ENCODE data around the gene CHAT. TPM values are rescaled to one million over a fixed set of nuclear protein-coding genes. Genes with fewer than 3 reads are reported as not detected.
A peak's percentile ranks its signal among the peaks of the same experiment; 100 is the strongest.

Gene CHAT
- total RNA-seq, 1 donor from 2014 or later = not detected

DNA sequence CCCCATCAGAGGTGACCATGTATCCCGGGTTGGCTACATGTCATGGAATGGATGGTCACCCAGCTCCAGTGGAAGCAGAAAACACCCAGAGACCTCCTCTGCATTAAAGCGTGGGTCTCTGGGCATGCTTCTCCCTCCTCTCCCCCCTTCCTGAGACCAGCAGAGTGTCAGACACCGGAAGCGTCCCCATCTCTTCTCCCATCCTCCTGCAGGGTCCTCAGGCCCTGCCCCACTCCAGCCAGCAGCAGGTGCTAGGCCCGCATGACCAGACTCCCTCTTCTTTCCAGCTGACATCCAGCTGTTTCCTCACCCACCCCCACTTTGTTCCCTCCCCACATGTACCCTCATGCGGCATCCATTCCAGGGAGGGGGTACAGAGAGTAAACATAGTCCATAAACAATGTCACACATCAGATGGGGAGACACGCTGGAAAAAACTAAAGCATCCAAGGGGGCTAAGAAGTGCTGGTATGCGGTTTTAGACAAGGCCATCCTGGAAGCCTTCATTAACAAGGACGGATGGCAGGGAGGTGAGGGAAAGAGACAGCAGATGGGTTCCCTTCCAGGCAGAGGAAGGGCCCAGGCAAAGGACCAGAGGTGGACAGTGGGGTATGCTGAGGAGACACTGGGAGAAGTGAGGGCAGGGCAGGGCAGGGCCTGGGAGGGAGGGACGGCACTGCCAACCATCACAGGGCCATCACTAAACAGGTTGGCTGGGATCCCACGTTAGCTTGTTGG, 16.2 kb upstream of the CHAT start:
- no peak for DNase-seq (ENCODE audit: low read depth in 2 of 2)

DNA sequence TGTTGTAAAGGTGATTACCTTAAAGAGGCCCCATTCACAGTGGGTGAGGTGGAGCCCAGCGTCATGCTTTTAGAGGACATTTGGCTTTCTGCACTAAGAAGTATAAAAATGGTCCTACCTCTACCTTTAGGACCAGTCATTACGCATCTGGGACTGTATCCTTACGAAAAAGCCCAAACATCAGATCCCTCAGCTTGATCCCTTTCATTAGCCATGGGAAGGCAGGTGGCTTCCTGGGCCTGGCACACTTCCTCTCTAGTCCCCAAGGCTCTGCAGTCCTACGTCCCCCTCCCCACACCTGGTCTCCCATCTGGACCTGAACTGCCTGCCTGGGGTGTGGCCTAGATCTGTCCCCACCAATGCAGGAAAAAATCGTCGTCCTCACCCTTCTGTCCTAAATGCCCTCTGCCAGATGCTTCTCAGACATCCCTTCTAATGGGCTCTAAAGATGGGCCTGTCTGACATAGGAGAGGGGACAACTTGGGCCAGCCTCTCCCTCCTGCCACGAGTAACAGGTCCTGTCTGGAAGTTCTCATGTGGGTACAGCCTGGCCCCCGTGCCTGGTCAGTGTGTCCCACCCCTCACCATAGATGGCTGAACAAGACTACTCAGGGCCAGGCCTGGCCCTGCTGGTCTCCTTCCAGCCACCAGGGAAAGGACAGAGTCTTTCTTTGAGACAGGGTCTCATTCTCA, 15.5 kb upstream of the CHAT start:
- DNase-seq (ENCODE audit: low read depth in 2 of 2) = no peak

- DNase-seq (ENCODE audit: low read depth in 2 of 2) = no peak
Measured at GRCh38 chr10:49598986-49599385, 14.9 kb upstream of the CHAT start.

GRCh38 chr10:49599546-49599945, 14.3 kb upstream of the CHAT start:
- DNase-seq (ENCODE audit: low read depth in 2 of 2) = no peak

DNA sequence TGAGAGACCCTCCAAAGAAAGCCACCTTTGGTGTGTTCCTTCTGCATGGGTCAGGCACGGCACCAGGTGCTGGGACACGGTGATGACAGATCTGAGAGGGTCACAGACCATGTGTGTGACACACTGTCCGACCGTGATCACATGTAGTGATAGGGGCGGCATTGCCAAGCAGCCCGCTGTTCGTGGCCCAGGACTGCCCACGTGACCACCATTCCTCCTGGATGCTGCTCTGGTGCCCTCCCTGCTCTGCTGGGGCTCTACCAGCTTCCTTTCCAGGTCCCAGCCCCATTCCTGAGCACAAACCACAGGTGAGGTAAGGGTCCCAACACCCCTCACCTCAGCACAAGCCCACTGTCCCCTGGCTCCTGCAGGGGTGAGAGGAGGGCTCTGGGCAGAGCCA, 13.8 kb upstream of the CHAT start:
- DNase-seq (ENCODE audit: low read depth in 2 of 2) = no peak

DNA sequence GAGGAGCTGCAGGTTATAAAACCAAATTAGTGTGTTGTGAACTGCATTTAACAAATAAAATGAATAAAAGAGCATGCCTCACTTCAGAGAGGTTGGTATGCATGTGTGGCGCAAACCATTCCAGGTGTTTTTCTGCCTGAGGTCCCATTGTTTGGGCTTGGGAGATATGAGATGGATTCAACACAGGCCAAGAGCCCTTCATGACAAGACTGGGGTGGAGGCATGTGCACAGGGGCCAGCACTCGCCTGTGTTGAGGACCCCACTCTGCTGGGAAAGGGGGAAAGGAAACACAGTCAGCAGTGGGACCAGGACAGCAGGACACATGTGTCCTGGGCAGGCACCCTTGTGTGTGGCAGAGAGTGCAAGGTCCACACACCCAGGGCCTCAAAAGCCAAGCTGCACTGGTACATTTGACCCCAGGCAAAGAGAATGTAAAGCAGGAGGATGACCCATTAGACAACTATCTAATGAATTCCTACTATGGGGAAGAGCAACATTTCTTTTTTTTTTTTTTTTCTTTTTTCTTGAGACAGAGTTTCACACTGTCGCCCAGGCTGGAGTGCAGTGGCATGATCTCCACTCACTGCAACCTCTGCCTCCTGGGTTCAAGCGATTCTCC, 12.9 kb upstream of the CHAT start:
- DNase-seq (ENCODE audit: low read depth in 2 of 2) = no peak

DNA sequence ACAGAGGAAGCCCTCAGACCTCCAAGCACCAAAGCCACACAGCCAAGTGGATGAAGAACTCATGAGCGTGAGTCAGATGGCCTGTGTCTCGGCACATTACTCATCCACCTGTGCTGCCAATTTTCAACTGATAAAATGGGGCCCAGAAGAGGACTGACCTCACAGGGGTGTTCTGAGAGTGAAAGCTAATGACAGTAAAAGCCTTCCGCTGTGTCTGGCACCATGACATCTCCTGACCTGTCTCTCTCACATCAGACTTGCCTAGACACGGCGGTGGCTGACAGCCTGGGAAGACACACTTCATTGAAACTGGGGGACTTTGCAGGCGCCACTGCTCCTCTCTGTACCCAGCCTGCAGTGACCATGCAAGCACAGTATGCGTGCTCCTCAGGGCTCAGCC, 12.0 kb upstream of the CHAT start:
- no peak for DNase-seq (ENCODE audit: low read depth in 2 of 2)

- DNase-seq (ENCODE audit: low read depth in 2 of 2) = no peak
Measured at GRCh38 chr10:49602380-49603023, 11.3 kb upstream of the CHAT start.

GRCh38 chr10:49605216-49605938, 8.5 kb upstream of the CHAT start:
- no peak for DNase-seq (ENCODE audit: low read depth in 2 of 2)

- no peak for DNase-seq (ENCODE audit: low read depth in 2 of 2)
Measured at GRCh38 chr10:49605939-49606509, 7.8 kb upstream of the CHAT start.

- peak; percentile 62 to 80 for DNase-seq (ENCODE audit: low read depth in 2 of 2)
Measured at GRCh38 chr10:49606981-49607535, 6.8 kb upstream of the CHAT start.

GRCh38 chr10:49608166-49609005, 5.5 kb upstream of the CHAT start:
- DNase-seq (ENCODE audit: low read depth in 2 of 2) = no peak

GRCh38 chr10:49609006-49609282, 4.9 kb upstream of the CHAT start:
- no peak for DNase-seq (ENCODE audit: low read depth in 2 of 2)

- DNase-seq (ENCODE audit: low read depth in 2 of 2) = no peak
Measured at GRCh38 chr10:49609283-49610113, 4.3 kb upstream of the CHAT start.

DNA sequence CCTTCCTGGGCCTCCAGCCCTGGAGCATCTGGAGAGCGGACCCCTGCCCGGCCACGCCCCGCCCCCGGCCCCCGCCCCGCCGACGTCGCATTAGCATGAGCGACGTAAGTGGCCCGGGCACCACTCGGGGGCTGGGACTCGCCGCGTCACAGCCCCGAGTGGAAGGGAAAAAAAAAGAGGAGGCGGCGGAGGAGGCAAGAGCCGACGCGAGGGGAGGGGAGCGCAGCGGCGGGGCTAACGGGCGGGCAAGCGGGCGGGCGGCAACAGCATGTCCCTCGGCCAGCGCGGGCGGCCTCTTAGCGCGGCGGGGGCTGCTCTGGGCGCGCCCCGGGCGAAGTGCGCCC, 3.8 kb upstream of the CHAT start, which contains the start of gene SLC18A3:
Gene SLC18A3 (plus strand): TSS at position 197 of the 344 bp plus-strand sequence. CDS start 431 bp downstream, outside the sequence.
- DNase-seq (ENCODE audit: low read depth in 2 of 2) = no peak

DNA sequence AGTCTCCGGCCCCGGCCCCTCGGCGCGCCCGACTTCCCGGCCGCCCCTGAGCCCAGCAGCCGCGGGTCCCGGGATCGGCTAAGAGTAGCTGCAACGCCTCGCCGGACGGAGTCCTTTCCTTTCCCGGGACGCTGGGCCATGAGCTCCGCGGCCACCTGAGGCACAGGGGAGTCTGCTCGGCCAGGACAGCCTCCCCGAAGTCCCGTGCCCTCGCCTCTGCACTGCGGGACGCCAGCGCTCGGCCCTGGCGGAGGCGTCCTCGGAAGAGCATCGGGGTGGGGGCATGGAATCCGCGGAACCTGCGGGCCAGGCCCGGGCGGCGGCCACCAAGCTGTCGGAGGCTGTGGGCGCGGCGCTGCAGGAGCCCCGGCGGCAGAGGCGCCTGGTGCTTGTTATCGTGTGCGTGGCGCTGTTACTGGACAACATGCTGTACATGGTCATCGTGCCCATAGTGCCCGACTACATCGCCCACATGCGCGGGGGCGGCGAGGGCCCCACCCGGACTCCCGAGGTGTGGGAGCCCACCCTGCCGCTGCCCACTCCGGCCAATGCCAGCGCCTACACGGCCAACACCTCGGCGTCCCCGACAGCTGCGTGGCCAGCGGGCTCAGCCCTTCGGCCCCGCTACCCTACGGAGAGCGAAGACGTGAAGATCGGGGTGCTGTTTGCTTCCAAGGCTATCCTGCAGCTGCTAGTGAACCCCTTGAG, 3.2 kb upstream of the CHAT start:
- no peak for DNase-seq (ENCODE audit: low read depth in 2 of 2)

GRCh38 chr10:49611166-49611815, 2.5 kb upstream of the CHAT start:
- DNase-seq (ENCODE audit: low read depth in 2 of 2) = no peak
